ENCODE data around the gene FAM72C. TPM values are rescaled to one million over a fixed set of nuclear protein-coding genes. Genes with fewer than 3 reads are reported as not detected.
"Not testable (repeated sequence)": the region's sequence is repeated elsewhere in the genome, so short reads cannot be mapped to it uniquely, and the experiment has no call there.

FAM72C gene
- not detected for total RNA-seq
- long read RNA-seq = 0 reads

DNA sequence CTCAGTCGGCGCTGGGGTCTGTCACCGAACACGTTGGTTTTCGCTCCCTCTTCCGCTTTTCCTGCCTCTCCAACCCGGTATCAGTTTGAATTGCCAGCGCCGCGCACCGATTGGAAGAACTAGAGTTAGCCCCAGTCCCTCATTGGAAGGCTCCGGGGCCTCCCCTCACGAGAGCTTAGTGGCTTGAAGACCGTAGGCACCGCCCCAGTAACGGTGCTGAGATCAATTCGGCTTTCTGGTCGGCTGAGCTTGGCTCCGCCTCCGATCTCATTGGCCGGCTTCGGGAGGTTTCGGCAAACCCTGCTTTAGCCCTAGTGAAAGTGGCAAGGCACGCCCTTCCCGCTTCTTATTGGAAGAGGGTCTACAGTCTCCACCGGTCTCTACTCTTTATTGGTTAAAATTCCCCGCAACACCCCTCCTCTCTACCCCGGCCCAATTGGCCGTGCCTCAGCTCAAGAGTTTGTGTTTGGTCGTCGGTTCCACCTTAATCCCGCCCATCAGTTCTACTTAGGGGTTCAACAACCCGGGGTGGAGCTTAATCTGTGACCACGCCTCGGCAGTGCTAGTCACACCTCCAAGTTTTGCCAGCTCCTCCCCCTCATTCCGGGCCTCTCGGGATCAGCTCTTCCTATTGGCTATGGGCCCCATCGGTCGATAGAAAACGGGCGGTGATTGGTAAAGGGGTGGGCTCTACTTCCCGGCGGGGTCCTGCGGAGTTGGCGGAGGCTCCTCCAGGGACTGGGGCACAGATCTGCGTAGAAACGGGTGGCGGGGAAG, at the start of gene FAM72C:
Gene FAM72C (minus strand): TSS at position 63 of the 777 bp plus-strand sequence. CDS start 845 bp downstream, outside the sequence.
- DNase-seq (ENCODE audit: low spot score); intact Hi-C loops (cut with DNase I): not testable (repeated sequence)

DNA sequence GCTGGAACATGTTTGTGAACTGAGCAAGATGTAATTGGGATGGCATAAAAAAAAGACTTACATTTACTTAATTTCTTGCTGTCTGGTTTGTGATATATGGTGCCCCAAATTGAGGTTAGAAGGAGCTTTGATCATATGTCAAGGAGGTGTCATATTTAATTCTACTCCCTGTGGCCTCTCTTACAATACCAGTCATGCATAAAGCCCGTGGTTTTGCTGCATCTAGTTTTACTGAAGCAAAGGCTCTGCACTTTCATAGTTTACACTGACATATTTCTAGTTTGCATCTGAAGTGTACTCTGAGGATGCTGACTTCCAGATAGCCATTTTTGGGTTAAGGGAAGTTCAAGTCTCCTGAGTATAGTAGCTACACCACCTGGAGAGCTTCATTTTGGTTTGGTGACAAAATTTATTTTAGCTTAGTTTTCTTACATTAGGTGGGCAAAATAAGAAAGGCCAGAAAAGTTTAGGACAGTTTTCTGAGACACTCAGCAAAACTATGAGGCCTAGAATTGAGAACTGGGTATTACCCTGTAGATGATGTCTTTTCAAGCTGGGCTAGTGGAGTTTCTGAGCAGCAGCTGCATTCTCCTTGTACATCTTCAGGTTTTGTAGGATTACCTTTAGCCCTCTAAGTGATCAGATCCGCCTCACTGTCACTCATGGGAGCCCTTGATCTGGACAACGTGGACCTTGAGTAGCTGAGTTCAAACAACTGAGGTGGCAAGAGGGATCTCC, 48.4 kb upstream of the FAM72C start:
- intact Hi-C loops (cut with DNase I); DNase-seq (ENCODE audit: low spot score): not testable (repeated sequence)

DNA sequence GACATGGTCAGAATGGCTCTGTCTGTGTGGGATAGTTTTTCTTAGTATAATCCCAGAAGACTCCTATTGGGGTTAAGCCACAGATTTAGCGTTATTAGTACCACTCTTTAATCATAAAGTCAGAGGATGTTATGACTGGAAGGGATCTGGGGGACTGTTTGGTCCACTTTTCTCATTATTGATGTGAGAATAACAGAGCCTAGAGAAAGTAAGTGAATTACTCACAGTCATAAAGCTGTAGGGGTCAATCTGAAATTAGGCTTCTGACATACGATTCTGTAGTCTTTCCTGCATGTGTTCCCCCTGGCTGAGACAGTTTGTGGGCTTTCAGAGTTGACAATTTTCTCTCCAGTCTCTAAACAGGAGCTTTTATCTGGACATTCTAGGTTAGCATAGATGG, 47.3 kb upstream of the FAM72C start:
- DNase-seq (ENCODE audit: low spot score); intact Hi-C loops (cut with DNase I): not testable (repeated sequence)

DNA sequence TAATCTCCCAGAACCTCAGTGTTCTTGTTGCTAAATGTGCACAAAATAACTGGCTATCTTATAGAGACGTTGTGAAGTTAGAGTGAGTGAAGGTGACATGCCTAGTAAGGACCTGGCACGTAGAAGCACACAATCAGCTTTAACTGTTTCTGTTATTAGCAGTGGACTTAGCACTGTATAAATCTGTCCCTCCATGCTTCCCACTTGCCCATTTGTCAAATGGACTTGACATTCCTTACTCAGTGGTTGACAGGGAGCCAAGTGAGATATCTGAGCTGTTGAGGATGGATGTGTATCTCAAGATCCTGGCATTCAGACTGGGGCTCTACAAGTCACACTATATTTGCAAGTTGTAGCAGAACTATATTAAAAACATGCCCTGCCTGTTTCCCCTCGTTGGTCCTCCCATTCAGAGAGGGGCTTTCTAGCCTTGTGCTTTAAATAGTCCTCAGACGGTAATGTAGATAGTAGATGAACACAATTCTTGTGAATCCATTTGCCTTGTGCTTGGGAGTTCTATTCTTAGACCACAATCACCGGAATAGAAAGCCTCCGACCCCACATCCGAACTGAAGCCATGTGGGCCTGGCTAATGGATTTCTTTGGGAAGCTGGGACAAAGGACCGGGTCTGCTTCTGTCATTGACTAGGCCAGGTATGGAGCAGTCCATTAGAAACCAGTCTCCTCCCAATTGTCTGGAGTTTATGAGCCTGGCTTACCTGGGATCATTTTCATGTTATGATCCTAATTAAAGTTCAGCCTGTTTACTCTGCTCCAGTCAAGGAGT, 43.6 kb upstream of the FAM72C start:
- DNase-seq (ENCODE audit: low spot score); intact Hi-C loops (cut with DNase I): not testable (repeated sequence)

DNA sequence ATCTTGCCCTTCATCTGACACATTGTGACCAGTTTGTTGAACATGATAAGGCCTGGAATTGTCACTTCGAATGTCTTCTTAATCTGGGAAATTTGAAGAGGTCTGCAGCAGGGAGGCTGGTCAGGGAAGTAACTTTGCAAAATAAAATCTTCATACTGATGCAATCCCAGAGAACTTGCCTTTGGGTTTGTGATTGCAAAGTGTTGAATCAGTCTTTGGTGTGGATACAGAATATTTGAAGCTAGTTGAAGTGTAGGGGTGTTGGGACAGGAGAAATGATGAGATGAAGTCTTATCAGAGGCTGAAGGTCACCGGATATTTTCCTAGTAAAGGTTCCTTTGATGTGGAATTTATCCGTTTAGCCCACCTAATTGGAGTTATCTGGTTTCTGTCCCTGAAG, 42.7 kb upstream of the FAM72C start:
- intact Hi-C loops (cut with DNase I); DNase-seq (ENCODE audit: low spot score): not testable (repeated sequence)

DNA sequence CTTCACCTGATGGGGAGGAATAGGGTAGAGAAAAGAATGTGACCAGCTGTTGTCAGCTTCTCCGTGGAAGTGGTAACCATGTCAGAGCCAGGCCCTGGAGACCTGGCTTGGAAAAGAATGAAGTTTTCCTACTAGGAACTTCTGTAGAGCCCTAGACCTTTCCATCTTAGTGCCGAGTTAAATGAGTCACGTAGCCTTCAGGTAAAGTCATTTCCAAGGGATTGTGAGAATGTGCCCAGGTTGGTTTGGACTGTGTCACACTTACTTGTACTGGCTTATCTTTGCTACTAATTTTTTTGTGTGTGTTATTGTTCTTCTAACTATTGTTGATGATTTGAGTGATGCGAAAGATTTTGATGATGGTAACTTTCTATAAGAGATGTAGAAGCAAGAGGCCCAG, 42.3 kb upstream of the FAM72C start:
- DNase-seq (ENCODE audit: low spot score); intact Hi-C loops (cut with DNase I): not testable (repeated sequence)

DNA sequence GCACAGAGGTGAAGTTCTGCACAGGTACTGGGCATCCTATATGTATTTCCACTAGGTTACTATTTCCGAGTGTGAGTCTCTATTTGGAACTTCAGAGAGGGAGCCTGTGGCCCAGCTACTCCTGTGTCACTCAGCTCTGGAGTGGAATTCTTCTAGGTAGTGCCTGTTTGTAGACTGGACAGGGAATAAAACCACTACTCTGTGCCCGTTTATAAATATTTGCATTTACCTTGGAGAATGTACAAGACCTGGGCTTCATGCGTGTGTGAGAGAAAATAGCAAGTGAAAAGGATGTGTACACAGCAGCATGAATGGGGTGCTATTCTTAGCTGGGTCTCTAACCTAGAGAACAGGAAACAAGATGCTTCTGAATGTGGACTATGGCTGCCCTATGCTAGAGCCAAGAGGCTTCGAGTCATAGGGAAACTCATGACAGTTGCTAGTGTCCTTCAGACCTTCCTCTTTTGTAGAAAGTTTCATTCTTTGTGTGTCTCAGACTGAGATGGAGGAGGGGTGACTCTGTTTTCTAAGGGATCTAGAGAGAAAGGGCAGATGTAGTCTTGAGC, 40.5 kb upstream of the FAM72C start:
- DNase-seq (ENCODE audit: low spot score); intact Hi-C loops (cut with DNase I): not testable (repeated sequence)

DNA sequence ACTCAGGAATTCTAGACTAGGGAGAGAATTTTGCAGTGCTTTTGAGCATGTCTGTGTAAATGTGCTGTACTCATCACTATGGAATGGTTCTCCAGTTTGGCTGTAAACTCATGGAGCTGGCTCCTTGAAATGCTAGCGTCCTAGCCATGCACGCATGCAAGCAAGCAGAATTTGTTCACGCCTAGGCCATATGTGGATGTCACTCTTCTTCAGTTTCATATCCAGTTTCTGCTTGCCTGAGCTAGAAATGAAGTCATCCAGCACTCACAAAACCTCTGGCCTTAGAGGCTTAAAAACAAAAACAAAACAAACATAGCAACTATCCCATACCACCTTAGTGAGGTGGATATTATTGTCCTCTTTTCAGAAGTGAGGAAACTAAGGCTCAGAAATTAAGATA, 37.6 kb upstream of the FAM72C start:
- intact Hi-C loops (cut with DNase I) = not testable (repeated sequence)

DNA sequence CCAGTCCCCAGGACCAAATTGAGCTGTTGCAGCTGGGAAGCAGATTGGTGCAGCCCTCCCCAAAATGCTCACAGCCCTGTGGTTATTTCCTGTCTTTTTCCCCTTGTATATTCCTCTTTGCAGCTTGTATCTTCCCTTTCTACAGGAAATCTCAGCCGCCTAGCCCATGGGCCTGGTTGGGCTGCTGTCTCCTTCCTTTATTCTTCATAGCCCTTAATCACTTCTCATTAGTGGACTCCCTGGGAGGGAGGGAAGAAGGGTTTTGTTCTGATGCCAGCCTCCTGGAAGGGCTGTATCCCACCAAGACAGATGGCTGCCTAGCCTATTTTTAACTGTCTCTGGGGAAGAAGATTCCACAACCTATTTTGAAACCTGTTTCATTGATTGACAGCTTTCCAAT, 32.5 kb upstream of the FAM72C start:
- intact Hi-C loops (cut with DNase I); DNase-seq (ENCODE audit: low spot score): not testable (repeated sequence)

More for the DNA sequence above, 37.6 kb upstream of the FAM72C start:
- not testable (repeated sequence) for DNase-seq (ENCODE audit: low spot score)

DNA sequence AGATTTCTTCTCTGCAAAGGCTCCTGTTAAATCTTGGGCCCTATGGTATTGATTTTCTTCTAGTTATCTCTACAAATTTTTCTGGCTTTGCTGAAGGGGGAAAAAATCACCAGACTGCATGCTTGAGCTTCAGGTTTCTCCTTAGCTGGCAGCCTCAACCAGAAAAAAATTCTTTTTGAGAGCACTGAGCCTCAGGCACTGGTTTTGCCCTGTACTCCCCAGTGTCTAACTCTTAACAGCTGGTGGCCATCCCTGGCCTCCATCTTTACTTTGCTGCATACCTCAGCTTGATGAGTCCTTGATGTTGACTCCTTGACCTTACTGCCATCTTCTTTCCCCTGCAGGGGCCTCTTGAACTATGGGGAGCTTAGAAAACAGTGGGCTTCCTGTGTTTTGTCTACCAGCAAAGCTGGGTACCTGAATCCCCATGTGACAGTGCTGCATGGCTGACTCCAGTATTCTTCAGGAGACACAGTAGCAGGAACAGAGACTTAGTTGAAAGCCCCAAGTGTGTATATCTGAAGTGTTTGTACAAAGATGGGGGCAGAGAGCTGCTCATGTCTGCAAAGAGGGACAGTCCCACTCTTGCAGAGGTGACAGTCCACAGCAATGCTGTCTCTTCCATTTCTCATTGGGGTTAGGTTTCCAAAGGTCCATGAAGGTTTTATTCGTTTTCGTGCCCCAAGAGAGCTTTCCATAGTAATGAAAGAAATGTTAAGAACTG, 31.7 kb upstream of the FAM72C start:
- DNase-seq (ENCODE audit: low spot score); intact Hi-C loops (cut with DNase I): not testable (repeated sequence)

DNA sequence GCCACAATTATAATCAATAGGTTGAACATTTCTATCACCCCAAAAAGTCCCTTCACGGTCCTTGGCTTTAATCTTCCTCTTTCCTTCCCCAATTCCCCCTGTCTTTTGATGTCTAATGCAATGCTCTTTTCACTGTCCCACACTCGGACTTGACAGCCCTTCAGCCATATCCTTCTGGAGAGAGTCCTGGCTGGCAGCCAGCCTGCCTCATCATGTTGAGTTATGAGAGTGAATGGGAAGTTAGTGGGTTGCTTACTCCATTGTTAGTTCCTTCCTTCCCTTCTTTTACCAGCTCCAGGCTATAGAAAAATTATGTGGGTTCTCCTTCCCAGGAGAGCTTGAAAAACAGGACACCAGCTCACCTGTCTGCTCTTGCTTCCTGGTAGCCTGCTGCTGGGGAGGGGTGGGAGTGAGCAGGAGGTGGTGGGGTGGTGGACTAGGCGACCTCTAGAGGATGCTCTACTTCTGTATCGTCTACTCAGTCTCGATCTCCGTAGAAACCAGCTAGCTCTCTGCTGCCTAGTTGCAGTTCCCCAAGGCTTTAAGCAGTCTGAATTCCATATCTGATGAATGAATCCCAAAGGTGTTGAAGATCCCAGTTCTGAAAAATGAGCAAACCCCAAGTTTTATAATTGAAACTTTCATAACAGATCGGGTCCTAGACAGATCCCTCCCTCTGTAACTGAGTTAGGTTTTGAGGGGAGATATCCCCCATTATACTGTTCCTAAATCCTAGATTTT, 30.5 kb upstream of the FAM72C start:
- DNase-seq (ENCODE audit: low spot score); intact Hi-C loops (cut with DNase I): not testable (repeated sequence)

DNA sequence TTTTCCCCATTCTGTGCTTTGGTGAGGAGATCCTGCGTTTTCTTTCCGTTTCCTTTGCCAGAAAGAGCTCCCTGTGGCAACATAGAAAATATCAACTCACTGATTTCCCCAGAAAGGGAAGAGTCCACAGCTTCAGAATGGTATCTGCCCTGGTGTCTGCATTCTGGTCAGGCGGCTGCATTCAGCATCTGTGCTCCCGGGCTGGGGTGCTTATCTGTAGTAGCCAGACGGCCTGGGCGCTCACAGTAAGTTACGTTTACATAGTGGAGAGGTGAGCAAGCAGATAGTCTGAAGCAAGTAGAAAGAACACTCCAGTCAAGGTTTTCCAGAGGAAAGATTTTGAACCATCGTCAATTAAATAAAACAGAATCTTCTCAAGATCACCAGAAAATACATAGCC, 29.3 kb upstream of the FAM72C start:
- intact Hi-C loops (cut with DNase I); DNase-seq (ENCODE audit: low spot score): not testable (repeated sequence)

DNA sequence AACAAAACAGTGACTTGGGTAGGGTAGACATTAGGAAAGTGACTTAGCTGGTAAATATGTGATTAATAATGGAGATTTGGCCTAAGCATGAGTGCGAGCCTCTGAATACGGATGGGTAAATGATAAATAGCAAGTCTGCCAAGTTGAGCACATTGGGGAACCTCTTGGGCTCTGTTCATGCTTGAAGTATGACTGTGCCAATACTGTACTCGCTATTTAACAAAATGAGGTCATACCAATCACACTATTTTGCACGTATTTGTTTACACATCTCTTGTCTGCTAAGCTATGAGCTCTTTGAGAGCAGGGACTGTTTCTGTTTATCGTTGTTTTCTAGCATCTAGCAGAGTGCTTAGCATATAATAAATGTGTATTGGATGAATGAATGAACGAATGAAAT, 24.2 kb upstream of the FAM72C start:
- intact Hi-C loops (cut with DNase I); DNase-seq (ENCODE audit: low spot score): not testable (repeated sequence)

DNA sequence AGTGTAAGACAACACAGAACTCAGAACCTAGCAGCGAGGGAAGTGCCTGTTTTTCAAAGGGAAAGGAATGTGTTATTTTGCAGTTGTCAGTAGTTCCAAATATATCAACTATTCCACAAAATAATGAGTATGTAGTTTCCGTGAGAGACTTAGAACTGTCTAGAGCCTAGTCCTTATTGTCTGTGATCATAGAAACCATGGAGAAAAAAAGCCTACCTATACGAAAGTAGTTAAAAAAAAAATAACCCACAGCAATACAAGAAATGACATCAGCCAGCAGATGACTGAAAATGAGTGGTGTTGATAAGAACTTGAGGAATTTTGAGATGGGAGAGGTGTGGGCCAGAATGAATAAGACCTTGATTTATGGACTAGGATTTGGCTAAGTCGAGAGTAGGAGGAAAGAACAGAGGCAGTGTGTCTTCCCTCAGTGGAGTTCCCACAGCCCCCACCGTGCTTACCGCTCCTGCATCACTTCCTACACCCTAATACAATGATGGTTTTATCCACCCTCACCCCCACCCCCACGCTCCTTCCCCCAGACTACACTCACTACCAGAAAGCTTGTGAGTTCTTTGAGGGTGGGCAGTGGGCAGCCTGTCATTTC, 21.6 kb upstream of the FAM72C start:
- DNase-seq (ENCODE audit: low spot score); intact Hi-C loops (cut with DNase I): not testable (repeated sequence)

DNA sequence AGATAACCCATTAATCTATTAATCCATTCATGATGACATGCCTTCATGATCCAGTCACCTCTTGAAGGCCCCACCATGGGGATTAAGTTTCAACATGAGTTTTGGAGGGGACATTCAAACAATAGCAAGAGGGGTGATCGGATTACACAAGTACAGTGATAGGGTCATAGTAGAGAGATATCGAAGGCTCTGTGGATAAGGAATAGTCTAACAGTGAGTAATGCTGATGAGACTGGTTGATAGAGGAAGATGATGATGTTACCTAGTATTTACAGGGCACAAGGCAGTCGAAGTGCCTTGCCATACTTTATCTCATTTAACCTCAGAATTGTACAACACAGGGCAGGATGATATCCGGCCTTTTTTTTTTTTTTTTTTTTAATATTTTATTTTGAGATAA, 18.9 kb upstream of the FAM72C start:
- DNase-seq (ENCODE audit: low spot score); intact Hi-C loops (cut with DNase I): not testable (repeated sequence)

DNA sequence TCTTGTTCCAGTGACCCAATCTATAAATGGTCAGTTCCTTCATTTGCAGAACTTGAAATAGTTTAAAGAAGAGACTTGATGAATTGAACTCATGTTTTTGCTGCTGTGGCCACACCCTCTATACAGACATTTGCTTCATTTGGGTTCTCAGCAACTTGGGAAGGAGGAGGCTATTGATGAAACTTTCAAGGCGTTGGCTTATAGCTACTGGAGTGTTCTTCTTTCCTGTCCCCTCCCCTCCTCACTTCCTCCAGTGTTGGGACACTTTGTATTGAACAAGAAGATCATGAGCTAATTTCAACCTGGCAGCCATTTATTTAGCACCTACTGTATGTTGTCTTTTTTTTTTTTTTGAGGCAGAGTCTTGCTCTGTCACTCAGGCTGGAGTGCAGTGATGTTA, 17.9 kb upstream of the FAM72C start:
- DNase-seq (ENCODE audit: low spot score); intact Hi-C loops (cut with DNase I): not testable (repeated sequence)

DNA sequence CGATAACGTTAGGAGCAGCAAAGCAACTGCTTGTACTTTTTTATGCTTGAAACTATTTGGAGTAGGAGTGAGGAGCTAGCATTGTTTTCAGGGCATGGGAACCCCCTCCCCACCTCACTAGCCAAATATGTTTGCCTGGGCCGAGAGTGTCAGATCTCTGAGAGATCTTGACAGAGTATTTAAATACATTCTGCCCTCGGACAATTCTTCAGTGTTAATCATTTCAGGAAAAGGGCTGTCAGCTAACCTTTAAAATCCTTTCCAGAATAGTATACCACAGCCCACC, 17.6 kb upstream of the FAM72C start:
- DNase-seq (ENCODE audit: low spot score); intact Hi-C loops (cut with DNase I): not testable (repeated sequence)
